NCI-H82 (cell line): Measurements from ENCODE around the gene PLCB2.

Experiments
- DNase-seq: peaks from one replicate; lab custom pipeline; 2025; lab: John Stamatoyannopoulos, UW

PLCB2 gene

GRCh38 chr15:40285151-40285550 lies 22.6 kb downstream of the PLCB2 start:
- no peak for DNase-seq

GRCh38 chr15:40283615-40284300 lies 24.0 kb downstream of the PLCB2 start:
- no peak for DNase-seq

DNA sequence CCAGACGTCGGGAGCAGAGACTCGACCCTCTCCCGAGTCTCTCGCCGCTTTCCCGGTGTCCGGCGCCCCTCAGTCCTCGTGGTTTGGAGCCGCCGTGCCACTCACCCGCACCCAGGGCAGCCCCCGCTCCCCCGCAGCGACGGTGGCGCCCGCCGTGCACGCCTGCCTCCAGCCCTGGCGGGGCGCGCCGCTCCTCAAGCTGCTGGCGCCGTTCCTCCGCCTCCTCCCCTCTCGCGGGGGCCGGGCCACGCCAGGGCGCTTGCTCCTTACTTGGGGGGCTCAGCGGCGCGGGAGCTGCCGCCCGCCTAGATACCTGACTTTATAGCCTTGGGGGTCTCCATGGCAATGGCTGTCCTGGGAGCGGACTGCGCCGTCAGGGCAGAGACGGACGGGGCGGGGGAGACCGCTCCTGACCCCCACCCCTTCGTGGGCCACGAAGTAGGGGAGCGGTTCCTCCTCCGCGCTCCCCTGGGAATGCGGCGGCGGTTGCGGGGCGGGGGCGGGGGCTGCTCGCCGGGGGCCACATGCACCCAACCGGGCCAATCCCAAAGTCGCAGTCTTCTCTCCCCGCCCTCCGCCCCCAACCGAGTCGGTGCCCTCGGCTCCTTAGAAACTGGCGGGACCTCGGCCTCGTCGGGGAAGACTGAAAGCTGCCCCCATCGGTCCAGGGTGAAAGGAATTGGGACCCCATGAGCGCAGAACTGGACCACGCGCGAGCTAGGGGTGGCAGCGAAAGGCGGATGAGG lies 24.7 kb downstream of the PLCB2 start, which contains the start of gene ANKRD63:
ANKRD63 (minus strand) TSS at position 196 of the 746 bp plus-strand sequence. CDS start 478 bp downstream, outside the sequence.
- DNase-seq = peak; percentile 63

GRCh38 chr15:40282147-40282868 lies 25.4 kb downstream of the PLCB2 start:
- DNase-seq = peak; percentile 65

- DNase-seq = no peak
Observed at GRCh38 chr15:40281801-40282146, 26.0 kb downstream of the PLCB2 start.

- DNase-seq = peak; percentile 71
Observed at GRCh38 chr15:40281057-40281800, 26.5 kb downstream of the PLCB2 start.

DNA sequence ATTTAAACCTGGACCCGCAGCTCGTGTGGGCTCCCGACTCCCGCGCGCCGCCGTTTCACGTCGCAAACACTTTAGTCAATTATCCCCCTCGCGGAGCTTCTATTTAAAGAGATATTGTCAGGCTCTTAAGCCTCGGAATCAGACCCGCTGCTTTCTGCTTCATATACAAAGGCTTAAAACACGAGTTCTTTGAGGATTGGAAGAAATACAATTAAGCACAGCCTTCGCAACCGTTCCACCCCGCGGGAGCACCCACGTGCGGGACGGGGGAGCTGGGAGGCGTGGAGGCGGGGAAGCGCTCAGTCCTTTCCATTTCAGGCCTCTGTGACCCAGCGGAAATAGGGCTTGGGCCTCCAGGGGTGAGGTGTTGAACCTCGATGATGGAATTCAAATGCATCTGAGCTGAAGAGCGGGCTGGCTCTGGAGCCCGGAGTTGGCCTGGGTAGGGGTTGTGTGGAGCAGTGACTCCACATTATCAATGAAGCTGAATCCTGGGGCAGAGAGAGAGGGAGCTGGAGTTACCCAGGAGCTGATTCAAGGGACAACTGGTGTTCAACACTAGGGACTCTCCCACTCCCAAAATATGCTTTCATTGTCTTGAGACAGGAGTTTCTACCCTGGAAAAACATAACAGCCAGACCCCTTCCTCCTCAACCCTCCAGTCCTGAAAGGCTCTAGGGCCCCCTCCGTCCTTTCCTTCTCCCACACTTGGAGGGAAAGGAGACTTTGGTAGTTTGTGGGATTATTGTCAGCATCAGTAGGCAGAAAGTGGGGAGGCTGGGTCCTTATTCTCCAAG lies 27.3 kb downstream of the PLCB2 start:
- DNase-seq = peak; percentile 65

DNA sequence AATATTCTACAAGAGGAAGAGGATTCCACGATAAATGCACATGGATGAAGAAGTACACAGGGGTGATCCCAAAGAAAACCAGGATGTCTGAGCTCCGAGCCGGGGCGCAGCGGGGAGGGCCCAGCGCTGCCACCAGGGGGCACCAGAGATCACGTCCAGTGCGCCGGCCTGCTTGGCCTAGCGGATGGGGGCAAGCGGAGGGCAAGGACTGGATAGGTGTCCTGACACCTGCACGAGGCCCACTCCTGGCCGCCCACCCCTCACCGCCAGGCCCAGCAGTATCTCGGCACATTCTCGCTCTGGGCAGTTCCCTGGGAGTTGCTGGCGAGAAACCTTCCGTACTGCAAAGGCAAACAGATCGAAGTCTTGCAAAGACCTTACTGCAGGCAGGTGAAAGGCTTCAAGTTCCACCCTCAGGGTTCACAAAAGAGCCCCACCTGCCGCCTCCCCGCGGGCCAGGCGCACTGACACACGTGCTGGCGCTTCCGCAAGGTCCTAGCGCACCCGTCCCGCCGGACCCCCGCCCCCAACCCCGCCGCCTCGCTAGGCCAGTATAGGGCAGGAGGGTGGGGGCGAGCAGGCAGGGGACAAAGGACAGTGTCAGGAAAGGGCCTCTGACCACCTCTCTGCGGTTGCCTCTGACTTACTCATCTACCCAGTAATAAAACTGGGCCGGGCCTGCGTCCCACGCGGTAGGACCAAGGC lies 28.1 kb downstream of the PLCB2 start:
- DNase-seq = peak; percentile 76

- no peak for DNase-seq
Observed at GRCh38 chr15:40278026-40278425, 29.7 kb downstream of the PLCB2 start.

DNA sequence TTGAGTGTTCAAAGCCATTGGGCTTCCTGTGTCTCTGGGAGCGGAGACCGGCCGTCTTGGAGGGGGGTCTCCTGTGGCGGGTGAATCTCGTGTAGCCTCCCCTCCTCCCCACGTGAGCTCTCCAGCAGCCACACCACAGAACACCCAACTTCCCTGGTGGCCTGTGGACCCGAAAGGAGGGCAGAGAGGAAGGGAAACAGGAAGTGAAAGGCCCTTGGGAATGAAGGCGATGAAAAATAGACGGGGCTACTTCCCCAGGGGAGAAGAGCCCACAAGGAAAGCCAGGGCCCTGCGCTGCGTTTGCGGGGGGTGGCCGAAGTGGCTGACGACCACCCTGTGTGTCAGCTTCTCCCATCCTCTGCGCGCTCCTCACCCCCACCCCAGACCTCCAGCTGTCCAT lies 30.3 kb downstream of the PLCB2 start:
- no peak for DNase-seq

DNA sequence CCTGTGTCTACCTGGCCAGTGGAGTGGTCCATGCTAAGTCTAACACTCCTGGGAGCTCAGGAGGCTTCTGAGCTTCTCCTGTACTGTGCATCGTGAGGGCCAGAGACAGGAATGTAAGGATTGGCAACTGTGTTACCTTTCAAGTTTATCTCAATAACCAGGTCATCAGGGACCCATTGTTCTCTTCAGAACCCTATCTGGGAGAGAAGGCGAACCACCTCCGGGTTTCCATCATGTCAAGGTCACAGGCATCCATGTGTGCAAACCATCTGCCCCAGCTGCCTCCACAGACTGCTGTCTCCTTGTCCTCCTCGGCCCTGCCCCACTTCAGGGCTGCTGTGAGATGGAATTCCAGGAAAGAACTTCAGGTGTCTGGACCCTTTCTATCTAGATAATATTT lies 30.8 kb downstream of the PLCB2 start:
- peak; percentile 32 for DNase-seq

DNA sequence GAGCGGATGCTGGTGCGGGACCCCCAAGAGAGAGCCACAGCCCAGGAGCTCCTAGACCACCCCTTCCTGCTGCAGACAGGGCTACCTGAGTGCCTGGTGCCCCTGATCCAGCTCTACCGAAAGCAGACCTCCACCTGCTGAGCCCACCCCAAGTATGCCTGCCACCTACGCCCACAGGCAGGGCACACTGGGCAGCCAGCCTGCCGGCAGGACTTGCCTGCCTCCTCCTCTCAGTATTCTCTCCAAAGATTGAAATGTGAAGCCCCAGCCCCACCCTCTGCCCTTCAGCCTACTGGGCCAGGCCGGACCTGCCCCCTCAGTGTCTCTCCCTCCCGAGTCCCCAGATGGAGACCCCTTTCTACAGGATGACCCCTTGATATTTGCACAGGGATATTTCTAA lies 31.8 kb downstream of the PLCB2 start:
- DNase-seq = no peak

GRCh38 chr15:40275523-40275922 lies 32.2 kb downstream of the PLCB2 start:
- DNase-seq = no peak

DNA sequence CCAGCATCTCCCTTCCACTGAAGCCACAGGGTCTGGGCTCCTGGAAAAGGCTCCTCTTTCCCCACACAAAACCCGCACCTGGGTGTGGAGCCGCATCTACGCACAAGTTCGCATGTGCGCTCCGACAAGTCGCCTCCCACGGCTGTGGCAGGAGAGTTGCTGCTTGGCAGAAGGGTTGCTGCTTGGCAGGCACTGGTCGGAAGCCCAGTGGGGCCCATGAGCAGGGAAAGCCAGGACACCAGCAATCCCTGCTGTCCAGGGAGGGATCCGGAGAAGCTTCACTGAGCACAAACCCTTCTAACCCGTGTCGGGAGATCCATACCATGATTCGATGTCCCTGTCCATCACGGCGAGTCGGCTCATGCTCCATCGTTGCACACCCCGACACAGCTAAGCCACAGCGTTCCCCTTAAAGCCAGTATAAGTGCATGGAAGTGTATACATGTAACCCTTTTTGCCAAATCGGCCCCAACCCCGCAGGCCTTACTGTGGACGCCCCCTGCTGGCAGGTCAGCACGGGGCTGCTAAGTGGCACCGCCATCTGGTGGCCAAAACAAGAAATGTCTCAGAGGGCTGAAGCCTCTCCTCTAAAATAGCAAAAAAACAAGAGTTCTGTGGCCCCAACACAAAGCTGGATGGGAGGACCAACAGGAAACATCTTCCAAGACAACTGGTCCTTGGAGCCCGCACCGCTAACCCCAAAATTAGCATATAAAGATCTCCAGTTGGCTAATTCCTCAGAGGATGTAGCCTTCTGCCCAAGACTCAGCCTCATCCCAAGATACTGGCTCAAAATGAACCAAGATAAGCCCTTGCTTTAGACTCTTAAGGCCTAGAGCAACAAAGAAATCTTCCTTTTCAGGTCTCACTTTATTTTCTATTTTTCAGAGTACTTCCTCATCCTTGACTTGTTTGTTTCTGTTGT lies 33.1 kb downstream of the PLCB2 start:
- peak; percentile 89 for DNase-seq

DNA sequence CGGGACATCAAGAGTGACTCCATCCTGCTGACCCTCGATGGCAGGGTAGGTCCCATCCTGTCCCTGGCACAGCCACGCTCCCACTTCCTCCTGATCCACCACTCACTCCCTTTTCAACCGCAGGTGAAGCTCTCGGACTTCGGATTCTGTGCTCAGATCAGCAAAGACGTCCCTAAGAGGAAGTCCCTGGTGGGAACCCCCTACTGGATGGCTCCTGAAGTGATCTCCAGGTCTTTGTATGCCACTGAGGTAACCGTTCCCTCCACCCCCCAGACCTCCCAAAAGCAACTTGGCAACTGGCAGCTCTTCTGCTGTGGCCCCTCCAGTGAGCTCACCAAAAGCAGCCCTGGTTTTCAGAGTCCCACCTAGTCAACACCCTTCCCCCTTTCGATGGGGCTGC lies 34.3 kb downstream of the PLCB2 start:
- no peak for DNase-seq

DNA sequence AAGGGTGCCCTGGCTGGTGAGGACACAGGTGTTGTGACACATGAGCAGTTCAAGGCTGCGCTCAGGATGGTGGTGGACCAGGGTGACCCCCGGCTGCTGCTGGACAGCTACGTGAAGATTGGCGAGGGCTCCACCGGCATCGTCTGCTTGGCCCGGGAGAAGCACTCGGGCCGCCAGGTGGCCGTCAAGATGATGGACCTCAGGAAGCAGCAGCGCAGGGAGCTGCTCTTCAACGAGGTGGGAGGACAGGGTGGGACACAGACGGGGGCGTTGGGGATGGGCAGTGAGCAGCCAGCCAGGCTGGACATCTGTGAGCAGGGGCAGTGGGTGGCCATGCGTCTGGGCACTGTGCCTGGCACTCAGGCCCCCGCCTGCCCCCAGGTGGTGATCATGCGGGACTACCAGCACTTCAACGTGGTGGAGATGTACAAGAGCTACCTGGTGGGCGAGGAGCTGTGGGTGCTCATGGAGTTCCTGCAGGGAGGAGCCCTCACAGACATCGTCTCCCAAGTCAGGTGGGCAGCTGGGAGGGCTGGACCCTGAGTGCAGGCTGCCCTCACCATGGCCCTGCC lies 35.2 kb downstream of the PLCB2 start:
- peak; percentile 13 for DNase-seq

DNA sequence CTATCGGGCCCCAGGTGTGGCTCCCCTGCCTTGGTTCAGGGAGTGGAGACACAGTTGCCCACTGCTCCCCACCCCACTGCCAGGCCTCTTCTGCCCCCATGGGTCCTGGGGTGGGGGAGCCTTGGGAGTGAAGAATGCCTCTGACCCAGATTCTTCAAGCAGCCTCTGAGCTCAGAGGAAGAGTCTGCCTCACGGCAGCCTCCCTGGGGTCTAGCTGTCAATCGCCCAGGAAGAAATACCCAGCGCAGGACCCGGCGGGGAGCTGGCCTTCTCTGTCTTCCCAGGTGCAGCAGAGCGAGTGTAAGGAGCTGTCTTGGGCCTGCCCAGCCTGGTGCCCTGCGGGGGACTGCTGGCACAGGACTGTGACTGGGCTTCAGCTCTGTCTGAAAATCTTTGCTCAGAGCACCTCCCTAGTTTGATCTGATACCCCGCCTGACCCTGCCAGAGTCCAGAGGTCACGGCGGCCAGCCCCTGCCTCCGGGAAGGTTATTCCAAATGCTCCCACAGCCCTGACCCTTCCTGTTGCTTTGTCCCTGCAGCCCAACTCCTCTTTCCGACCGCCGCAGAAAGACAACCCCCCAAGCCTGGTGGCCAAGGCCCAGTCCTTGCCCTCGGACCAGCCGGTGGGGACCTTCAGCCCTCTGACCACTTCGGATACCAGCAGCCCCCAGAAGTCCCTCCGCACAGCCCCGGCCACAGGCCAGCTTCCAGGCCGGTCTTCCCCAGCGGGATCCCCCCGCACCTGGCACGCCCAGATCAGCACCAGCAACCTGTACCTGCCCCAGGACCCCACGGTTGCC lies 35.9 kb downstream of the PLCB2 start:
- no peak for DNase-seq

DNA sequence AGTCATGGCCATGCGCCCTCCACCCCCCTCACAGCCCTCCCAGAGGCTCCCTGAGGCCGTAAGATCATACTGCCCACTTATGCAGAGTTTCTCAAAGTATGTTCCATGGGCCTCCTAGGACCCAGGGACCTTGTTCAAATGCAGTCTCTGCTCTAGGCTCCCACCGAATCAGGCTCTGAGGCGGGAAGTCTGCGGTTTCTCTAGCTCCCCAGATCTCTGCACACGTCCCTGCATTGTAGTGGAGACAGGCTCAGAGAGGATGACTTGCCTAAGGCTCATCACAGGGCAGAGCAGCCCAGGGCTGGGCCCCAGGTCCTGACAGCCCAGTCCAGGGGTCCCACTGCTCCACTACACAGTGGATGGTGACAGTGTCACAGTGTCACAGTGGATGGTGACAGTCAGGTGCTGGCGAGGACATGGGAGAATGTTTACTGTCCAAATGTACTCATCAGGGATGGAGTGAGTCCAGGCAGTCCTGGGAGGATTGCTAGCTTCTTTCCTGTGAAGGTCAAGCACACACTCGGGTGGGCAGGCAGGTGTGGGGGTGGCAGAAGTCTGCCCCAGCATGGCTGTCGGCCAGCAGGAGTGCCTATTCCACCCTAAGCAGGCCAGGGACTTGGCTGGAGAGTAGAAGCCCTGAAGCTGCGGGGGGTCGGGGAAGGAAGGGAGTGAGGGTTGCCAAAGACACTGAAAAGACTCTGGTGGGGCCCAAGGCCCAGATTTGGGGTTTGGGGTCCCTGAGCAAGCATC lies 37.3 kb downstream of the PLCB2 start:
- DNase-seq = no peak
